Thymus (tissue), 14 donors: ENCODE measurements around the gene INSYN1. TPM values are rescaled to one million over a fixed set of nuclear protein-coding genes. Genes with fewer than 3 reads are reported as not detected.

ENCODE experiments used
- DNase-seq, 9 donors: peaks; one replicate each; pipeline ENCODE4 v3.0.0-alpha.2; 2013; ENCODE audit warnings: low spot score in 9 of 9, low read depth in 6 of 9, missing footprints in 1 of 9
- H3K27ac ChIP-seq, 2 donors: one replicate each; pipeline ENCODE4 v1.5.1; 2013; ENCODE audit warnings: control low read depth in 1 of 2, low read depth in 1 of 2, low read length in 1 of 2, mild to moderate bottlenecking in 1 of 2, moderate library complexity in 1 of 2
- H3K27me3 ChIP-seq, 2 donors: one replicate each; pipeline ENCODE4 v1.5.1; 2013; ENCODE audit warnings: low read length in 1 of 2; ENCODE audit not compliant: control insufficient read depth in 2 of 2, insufficient read depth in 1 of 2
- H3K36me3 ChIP-seq, 2 donors: one replicate each; pipeline ENCODE4 v1.5.1; 2013; ENCODE audit warnings: low read length in 1 of 2, mild to moderate bottlenecking in 1 of 2, moderate library complexity in 1 of 2; ENCODE audit not compliant: control insufficient read depth in 2 of 2, insufficient read depth in 2 of 2
- H3K4me1 ChIP-seq, 2 donors: one replicate each; pipeline ENCODE4 v1.5.1; 2013; ENCODE audit warnings: low read length in 2 of 2; ENCODE audit not compliant: control insufficient read depth in 2 of 2, insufficient read depth in 2 of 2
- H3K4me3 ChIP-seq, 2 donors: one replicate each; pipeline ENCODE4 v1.5.1; 2013; ENCODE audit warnings: low read length in 2 of 2, control low read depth in 1 of 2, mild to moderate bottlenecking in 1 of 2
- H3K9me3 ChIP-seq, 2 donors: one replicate each; pipeline ENCODE4 v1.5.1; 2013; ENCODE audit warnings: low read length in 1 of 2, mild to moderate bottlenecking in 1 of 2; ENCODE audit not compliant: control insufficient read depth in 2 of 2, insufficient read depth in 1 of 2
- WGBS: extraction: QIAGEN DNeasy Blood & Tissue Kit; methylation state at CpG from one replicate; pipeline ENCODE4 v1.1.7; 2013; 5-methylcytosine and 5-hydroxymethylcytosine counted together
- long read RNA-seq, 10 donors: transcript quantifications; one replicate each; lab custom pipeline, GENCODE V29; 2026
- polyA plus RNA-seq: library from polyadenylated mRNA; stranded (reverse); fragments of 200-250 nt; gene quantifications from one replicate; pipeline ENCODE4 v1.2.3, GENCODE V29; 2013
- total RNA-seq: library from RNA; stranded (reverse); fragments of 120-200 nt; gene quantifications from one replicate; pipeline ENCODE4 v1.2.4, GENCODE V29; 2013
- donor health status: healthy.

INSYN1 gene, protein sequence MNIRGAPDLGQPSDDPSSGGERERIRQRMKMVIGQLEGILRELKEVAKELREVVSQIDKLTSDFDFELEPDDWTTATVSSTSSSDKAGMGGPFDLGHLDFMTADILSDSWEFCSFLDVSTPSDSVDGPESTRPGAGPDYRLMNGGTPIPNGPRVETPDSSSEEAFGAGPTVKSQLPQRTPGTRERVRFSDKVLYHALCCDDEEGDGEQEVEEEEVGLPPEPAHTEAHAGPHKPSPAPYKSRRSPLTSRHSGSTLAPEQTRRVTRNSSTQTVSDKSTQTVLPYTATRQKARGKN
- total RNA-seq (0.61 TPM), polyA plus RNA-seq (1.1 TPM)
- long read RNA-seq, donor 1: 0 reads
- long read RNA-seq, donor 2: 0 reads
- long read RNA-seq, donor 3: 0 reads
- long read RNA-seq, donor 4: 0 reads
- long read RNA-seq, donor 5: 0 reads
- long read RNA-seq, donor 6: 0 reads
- long read RNA-seq, donor 7: 0 reads
- long read RNA-seq, donor 8, partial matches to known transcripts: 0 of 1 reads
- long read RNA-seq, donor 8, other reads (novel, unspliced or antisense): 0 of 1 reads
- long read RNA-seq, donor 9: 0 reads
- long read RNA-seq, donor 10: 0 reads

DNA sequence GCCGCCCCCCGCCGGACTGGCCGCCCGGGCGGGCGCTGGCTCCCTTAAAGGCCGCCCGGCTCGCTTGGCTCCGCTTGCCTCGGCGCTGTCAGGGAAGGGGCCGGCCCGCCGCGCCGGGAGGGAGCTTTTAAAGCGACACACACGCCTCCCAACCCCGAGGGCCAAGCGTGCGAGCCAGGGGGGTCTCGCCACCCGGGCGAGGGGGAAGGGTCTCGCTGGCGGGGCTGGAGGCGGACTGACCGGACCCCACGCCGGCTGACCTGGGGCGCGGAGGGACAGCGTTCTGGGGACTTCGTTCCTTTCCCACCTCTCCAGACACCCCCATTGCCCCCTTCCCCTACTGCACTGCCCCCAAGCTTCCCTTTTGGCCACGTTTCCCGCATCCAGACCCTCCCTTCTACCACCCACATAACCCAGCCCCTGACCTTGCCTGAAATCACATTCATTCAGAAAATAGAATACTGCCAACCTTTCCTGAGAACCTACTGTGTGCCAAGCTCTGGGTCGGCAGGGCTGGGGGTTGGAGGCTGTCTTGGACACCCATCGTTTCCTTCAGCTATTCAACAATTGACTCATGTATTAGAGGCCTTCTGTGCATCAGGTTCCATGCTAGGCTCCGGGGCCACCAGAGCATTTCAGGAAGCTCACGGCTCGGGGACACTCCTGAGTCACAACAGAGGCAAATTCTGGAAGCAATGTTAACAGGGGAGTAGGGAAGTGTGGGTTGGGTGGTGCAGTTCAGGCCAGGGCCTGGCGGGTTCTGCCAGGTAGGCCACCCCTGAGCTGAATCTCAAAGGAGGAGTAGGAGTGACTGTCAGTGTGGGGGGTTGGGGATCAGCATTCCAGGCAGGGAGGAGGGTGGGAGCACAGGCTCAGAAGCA, at the start of gene INSYN1:
TSS of gene INSYN1 (minus strand) at position 102 of the 881 bp plus-strand sequence. CDS start 2,221 bp downstream, outside the sequence.
- H3K27me3 ChIP-seq: peaks cover 42 to 71% of the 10 kb centered on the region in 2 donors
- WGBS: 16% methylated on average over 44 of the region's 44 CpGs

DNA sequence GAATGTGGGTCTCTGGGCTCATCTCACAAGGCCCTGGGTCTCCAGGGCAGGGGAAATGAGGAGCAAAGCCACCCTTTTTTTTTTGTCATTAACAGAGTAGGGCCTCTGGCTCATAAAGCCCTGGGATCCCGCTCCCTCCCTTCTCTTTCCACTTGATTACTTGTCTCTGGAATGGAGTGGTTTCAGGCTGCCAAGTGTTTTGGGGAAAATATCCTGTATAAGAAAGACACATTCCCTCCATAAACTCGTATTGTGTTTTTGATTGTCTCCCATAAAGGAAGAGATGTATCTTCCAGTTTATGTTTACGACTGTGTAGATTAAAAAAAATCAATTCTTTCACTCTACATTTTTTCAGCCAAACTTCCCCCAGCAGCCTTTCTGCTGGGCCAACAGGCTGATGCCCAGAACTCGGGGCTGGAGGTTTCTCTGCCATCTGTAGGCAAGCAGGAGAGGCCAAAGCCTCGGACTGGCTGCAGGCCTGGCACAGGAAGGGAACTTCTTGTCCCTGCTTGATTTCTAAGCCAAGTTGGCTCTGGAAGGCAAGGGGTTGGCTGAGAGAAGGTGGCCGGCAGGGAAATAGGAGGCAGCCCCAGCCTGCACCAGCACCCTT, 49.4 kb upstream of the INSYN1 start:
- DNase-seq: no peak
- Histone ChIP-seq H3K27me3 (peaks cover 0 to 2% of the 10 kb centered on the region in 2 donors), H3K4me1 (no peaks in the 10 kb centered on the region), H3K9me3 (no peaks in the 10 kb centered on the region), H3K36me3 (no peaks in the 10 kb centered on the region), H3K4me3 (no peak overlapping the region), H3K27ac (no peak overlapping the region)
- 95% methylated on average over 6 of the region's 6 CpGs for WGBS

More for the DNA sequence above, at the start of gene INSYN1:
- no peaks in the 10 kb centered on the region for H3K4me1 ChIP-seq
- peak within 1 kb of the TSS in 1 of 2 donors; percentile 15 for H3K4me3 ChIP-seq
- no peaks in the 10 kb centered on the region for H3K36me3 ChIP-seq
- no peak within 1 kb of the TSS for H3K27ac ChIP-seq
- H3K9me3 ChIP-seq: no peaks in the 10 kb centered on the region
- no peak for DNase-seq

DNA sequence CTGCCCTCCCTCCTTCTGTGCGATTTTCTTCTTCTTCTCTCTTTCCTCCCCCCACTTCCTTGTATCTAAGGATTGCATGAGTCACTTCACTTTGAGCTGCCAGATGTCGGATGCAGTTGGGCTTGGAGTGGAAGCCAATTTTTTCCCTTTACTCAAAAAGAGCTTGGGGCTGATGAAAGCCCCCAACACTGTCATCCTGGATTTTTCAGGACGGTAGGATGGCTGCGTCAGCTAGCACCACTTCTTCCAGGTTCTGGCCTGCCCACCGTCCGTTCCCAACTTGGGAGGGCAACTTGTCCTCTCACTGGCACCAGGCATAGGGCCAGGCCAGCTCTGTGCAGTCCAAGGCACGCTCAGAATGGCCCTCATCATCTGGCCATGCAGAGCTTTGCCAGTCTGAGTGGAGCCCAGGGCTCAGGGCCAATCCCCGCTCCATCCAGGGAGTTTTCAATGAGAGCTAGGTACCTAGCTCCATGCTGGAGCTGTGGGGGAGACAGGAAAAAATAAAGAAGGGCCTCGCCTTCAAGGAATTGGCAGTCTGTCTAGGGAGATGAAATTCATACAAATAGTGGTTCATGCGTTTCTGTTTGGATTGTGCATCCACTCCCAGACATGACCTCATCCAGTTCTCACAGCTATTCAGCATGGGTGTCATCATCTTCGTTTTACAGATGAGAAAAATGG, 47.7 kb upstream of the INSYN1 start:
- Histone ChIP-seq H3K27ac (no peak overlapping the region), H3K4me3 (no peak overlapping the region), H3K9me3 (no peaks in the 10 kb centered on the region), H3K4me1 (no peaks in the 10 kb centered on the region), H3K36me3 (no peaks in the 10 kb centered on the region), H3K27me3 (no peaks in the 10 kb centered on the region)
- WGBS: 81% methylated on average over 11 of the region's 11 CpGs
- no peak for DNase-seq

DNA sequence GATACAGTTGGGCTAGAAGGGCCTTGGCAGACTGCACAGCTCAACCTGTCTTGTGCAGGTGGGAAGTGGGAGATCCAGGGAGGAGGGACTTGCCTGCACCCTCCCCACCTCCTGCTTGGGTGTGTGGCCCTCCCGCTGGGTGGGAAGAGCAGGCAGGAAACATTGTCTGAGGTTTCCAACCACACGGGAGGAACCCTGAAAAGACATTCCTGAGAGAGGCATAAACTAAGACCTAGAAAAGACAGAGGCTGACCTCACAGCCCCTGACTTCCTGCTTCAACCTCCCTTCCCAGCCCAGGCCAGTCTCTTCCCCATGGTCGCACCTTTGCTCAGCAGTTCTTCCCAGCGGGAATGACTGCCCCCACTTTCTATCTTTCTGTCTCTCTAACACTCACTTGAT, 46.3 kb upstream of the INSYN1 start:
- Histone ChIP-seq H3K36me3 (no peaks in the 10 kb centered on the region), H3K27ac (no peak overlapping the region), H3K9me3 (no peaks in the 10 kb centered on the region), H3K4me1 (no peaks in the 10 kb centered on the region), H3K27me3 (no peaks in the 10 kb centered on the region), H3K4me3 (no peak overlapping the region)
- 27% methylated on average over 4 of the region's 4 CpGs for WGBS
- DNase-seq: no peak

DNA sequence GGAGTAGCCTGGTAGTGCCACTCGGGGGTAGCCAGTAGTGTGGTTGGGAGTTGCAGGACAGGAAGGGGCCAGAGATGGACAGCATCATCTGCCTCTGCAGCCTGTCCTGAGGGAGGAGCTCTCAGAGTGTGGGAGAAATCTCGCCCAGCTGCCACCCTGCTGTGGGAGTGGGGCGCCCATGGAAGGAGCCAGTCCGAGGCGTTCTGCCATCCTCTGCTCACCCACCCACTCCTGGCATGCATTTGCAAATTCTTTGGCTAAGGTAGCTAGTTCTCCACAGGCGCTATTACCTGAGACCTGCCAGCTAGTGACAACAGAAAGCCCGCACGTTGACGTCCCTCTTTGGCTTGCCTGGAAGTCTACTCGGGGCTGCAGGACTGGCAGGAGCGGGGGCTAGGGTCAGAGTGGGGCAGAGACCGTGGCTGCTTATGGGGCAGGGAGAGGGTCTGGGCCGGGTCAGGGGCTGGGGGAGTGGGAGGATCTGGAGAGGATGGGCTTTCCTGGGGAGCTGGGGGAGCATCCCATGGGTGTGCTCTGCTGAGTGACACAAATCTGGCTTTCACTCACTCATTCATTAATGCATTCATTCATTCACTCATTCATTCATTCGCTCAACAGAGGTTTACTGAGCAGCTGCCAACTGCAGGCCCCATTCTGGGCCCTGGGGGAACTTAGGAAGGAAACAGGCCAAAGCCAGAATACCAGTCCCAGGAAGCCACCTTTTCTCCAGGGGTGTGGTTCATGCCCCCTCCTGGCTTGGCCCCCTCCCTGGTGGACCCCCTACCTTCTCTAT, 44.4 kb upstream of the INSYN1 start:
- H3K9me3 ChIP-seq: no peaks in the 10 kb centered on the region
- no peak overlapping the region for H3K27ac ChIP-seq
- H3K27me3 ChIP-seq: no peaks in the 10 kb centered on the region
- no peak for DNase-seq
- no peaks in the 10 kb centered on the region for H3K36me3 ChIP-seq
- no peaks in the 10 kb centered on the region for H3K4me1 ChIP-seq
- WGBS: 98% methylated on average over 14 of the region's 14 CpGs
- H3K4me3 ChIP-seq: no peak overlapping the region

DNA sequence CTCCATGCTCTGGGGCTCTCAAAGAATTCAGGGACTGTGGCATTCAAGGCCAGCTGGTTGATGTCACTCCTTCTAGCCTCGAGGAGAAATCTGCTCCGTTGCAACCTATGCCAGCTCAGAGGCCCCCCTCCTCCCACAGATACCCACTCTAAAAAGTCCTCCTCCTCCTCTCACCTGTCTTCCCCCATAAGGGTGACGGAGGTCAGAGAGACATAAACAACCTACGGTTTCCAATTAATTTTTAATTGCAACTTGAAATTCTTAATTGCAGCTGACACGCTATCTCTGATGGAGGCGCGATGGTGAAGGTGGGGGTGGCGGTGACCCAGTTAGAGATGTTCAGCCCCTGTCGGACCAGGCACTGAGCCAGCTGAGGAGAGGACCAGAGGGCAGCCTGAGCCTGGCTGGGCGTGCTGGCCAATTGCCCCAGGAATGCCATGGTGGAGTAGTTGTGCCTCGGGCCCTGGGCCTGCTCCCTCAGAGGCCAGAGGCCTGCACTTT, 43.2 kb upstream of the INSYN1 start:
- Histone ChIP-seq H3K27ac (no peak overlapping the region), H3K27me3 (no peaks in the 10 kb centered on the region), H3K9me3 (no peaks in the 10 kb centered on the region), H3K36me3 (no peaks in the 10 kb centered on the region), H3K4me1 (no peaks in the 10 kb centered on the region), H3K4me3 (no peak overlapping the region)
- no peak for DNase-seq
- 94% methylated on average over 11 of the region's 11 CpGs for WGBS

DNA sequence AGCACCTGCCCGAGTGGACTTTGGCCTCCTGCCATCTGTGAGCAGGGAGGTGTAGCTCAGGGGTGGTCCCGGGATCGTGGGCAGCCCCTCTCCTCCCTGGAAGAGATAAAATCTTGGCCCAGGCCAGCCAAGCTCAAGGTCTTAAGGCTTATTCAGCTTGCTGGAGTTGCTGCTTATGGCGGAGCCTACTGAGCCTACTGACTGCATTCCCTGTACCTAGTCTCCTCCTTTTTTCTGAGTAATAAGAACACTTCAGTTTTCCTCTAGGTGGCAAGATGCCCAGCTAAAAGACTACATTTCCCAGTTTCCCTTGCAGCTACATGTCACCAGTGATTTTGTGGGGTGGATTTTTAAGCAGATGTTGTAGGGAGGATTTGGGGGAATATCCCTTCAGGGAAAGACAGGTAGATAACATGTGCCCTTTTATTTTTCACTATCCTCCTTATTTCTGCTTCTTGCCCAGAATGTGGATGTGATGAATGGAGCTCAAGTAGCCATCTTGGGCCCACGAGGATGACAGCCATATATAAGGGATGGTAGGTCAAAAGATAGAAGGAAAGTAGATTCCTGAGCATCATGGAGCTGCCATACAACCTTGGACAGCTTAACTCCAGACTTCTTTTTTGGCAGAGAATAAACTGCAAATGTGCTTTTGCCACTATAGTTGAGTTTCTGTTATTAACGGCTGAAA, 41.4 kb upstream of the INSYN1 start:
- no peak for DNase-seq
- H3K27ac ChIP-seq: no peak overlapping the region
- H3K4me1 ChIP-seq: no peaks in the 10 kb centered on the region
- no peak overlapping the region for H3K4me3 ChIP-seq
- H3K9me3 ChIP-seq: no peaks in the 10 kb centered on the region
- 87% methylated on average over 6 of the region's 6 CpGs for WGBS
- H3K36me3 ChIP-seq: no peaks in the 10 kb centered on the region
- H3K27me3 ChIP-seq: no peaks in the 10 kb centered on the region
